NCI-H748 (cell line): ENCODE measurements around the gene ZNF346.
"Not testable (repeated sequence)": the region's sequence is repeated elsewhere in the genome, so short reads cannot be mapped to it uniquely, and the experiment has no call there.

ENCODE experiments used
- DNase-seq: peaks from one replicate; lab custom pipeline; 2025; ENCODE audit not compliant: unreplicated experiment; lab: John Stamatoyannopoulos, UW

ZNF346 gene, protein sequence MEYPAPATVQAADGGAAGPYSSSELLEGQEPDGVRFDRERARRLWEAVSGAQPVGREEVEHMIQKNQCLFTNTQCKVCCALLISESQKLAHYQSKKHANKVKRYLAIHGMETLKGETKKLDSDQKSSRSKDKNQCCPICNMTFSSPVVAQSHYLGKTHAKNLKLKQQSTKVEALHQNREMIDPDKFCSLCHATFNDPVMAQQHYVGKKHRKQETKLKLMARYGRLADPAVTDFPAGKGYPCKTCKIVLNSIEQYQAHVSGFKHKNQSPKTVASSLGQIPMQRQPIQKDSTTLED

DNA sequence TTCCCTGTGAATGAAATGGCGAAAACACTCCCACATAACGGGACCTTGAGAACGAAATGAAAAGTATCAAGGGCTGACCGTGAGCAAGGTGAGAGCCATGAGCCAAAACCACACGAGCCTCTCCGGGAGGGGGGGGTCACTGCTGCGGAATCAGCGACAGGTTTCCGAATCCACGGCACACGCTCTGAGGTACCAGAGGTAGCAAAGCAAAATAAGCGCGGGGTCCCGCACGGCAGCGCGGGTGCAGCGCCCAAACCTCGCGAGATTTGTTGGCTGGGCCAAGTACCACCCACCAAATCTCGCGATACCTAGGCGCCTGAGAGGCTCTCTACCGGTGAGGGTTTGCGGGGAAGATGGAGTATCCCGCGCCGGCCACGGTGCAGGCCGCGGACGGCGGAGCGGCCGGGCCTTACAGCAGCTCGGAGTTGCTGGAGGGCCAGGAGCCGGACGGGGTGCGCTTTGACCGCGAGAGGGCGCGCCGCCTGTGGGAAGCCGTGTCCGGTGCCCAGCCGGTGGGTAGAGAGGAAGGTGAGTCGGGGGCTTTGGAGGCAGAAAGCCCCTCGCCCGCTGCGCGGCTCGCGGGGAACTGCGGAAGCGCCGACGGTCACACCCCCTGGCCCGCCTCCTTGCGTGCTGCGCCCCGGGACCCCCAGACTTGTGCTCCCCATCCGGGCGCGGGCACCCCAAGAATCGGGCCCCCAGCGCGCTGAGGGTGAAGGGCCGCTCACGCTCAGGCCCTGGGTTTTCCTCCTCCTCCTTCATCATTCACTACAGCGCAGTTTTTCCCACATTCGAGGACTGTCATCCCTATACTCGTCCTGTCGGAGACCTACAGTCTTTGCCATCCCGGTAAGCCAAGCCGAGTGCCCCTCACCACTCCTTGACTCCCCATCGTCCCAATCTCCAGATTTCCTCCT, at the start of gene ZNF346:
TSS of gene ZNF346 (plus strand) at position 311 of the 917 bp plus-strand sequence. CDS start at position 354, 43 bp downstream.
- peak; percentile 96 for DNase-seq

DNA sequence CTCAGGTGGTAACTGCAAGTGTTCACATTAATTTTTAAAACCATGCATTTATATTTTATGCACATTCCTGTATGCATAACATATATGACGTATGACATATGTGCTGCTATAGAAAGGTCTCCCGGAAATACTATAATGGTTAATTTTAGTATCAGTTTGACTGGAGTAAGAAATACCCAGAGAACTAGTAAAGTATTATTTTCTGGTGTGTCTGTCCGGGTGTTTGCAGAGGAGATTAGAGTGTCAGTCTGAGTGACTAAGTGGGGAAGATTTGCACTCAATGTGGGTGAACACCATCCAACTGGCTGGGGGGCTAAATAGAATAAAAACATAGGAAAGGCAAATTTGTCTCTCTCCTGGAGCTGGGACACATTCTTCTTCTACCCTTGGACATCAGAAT, 42.8 kb upstream of the ZNF346 start:
- no peak for DNase-seq

DNA sequence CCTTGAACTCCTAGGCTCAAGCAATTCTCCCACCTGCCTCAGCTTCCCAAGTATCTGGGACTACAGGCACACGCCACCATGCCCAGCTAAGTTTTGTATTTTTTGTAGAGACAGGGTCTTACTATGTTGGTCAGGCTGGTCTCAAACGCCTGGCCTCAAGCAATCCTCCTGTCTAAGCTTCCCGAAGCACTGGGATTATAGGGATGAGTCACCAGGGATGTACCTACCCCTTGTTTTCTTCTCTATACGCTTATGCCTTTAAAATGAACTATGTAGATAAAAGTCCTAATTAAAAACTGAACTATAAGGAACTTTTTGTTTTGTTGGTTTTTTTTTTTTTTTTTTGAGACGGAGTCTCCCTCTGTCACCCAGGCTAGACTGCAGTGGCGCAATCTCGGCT, 41.7 kb upstream of the ZNF346 start:
- DNase-seq: no peak

DNA sequence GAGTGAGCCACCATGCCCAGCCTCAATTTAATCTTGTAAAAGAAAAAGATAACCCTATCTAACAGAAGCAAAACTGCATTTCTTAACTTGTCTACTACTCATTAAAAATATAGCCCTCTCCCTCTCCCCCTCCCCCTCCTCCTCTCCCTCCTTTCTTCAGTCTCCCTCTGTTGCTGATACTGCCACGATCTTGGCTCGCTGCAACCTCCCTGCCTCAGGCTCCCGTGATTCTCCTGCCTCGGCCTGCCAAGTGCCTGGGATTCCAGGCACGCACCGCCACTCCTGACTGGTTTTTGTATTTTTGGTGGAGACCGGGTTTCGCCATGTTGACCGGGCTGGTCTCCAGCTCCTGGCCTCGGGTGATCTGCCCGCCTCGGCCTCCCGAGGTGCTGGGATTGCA, 39.4 kb upstream of the ZNF346 start:
- DNase-seq: not testable (repeated sequence)

DNA sequence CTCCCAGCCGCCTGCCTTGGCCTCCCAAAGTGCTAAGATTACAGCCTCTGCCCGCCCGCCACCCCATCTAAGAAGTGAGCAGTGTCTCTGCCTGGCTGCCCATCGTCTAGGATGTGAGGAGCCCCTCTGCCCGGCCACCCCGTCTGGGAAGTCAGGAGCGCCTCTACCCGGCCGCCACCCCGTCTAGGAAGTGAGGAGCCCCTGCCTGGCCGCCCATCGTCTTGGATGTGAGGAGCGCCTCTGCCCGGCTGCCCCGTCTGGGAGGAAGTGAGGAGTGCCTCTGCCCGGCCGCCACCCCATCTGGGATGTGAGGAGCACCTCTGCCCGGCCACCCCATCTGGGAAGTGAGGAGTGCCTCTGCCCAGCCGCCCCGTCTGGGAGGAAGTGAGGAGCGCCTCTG, 38.9 kb upstream of the ZNF346 start:
- DNase-seq: not testable (repeated sequence)

DNA sequence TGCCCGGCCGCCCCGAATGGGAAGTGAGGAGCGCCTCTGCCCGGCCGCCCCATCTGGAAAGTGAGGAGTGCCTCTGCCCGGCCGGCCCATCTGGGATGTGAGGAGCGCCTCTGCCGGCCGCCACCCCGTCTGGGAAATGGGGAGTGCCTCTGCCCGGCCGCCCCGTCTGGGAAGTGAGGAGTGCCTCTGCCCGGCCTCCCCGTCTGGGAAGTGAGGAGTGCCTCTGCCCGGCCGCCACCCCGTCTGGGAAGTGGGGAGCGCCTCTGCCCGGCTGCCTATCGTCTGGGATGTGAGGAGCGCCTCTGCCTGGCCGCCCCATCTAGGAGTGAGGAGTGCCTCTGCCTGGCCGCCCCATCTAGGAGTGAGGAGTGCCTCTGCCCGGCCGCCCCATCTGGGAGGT, 38.3 kb upstream of the ZNF346 start:
- not testable (repeated sequence) for DNase-seq

DNA sequence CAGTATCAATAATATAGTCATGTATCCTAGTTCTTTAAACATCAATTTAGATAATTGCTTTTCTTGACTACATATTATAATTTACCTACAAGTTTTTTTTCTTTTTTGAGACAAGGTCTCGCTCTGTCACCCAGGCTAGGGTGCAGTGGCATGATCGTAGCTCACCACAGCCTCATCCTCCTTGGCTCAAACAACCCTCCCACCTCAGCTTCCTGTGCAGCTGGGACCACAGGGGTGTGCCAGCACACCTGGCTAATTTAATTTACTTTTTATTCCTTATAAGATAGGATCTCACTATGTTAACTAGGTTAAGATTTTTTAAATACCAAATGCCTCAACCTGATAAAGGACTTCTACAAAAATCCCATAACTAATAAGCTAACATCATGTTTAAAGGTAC, 37.0 kb upstream of the ZNF346 start:
- DNase-seq: no peak

DNA sequence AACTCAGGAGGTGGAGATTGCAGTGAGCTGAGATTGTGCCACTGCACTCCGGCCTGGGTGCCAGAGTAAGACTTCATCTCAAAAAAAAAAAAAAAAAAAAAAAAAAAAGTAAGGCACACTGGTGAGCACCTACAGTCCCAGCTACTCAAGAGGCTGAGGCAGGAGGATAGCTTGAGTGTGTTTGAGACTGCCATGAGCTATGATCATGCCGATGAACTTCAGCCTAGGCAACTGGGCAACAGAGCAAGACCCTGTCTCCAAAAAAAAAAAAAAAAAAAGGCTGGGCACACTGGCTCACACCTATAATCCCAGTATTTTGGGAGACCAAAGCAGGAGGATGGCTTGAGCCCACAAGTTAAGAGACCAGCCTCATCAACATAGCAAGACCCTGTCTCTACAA, 36.2 kb upstream of the ZNF346 start:
- DNase-seq: no peak

DNA sequence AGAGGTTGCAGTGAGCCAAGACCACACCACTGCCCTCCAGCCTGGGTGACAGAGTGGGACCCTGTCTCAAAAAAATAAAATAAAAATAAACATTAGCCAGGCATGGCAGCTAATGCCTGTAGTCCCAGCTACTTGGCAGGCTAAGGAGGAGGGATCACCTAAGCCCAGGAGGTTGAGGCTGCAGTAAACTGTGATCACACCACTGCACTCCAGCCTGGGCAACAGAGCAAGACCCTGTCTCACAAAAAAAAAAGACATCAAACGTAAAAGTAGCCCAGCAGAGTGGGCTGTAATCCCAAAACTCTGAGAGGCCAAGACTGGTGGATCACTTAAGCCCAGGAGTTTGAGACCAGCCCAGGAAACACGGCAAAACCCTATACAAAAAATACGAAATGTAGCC, 34.9 kb upstream of the ZNF346 start:
- DNase-seq: no peak

DNA sequence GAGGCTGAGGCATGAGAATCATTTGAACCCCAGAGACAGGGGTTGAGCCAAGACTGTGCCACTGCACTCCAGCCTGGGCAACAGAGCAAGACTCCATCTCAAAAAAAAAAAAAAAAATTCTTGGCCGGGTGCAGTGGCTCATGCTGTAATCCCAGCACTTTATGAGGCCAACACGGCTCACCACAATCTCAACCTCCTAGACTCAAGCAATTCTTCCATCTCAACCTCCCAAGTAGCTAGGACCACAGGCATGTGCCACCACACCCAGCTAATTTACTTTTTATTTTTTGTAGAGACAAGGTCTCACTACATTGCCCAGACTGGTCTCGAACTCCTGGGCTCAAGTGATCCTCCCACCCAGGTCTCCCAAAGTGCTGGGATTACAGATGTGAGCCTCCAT, 29.4 kb upstream of the ZNF346 start:
- DNase-seq: not testable (repeated sequence)

DNA sequence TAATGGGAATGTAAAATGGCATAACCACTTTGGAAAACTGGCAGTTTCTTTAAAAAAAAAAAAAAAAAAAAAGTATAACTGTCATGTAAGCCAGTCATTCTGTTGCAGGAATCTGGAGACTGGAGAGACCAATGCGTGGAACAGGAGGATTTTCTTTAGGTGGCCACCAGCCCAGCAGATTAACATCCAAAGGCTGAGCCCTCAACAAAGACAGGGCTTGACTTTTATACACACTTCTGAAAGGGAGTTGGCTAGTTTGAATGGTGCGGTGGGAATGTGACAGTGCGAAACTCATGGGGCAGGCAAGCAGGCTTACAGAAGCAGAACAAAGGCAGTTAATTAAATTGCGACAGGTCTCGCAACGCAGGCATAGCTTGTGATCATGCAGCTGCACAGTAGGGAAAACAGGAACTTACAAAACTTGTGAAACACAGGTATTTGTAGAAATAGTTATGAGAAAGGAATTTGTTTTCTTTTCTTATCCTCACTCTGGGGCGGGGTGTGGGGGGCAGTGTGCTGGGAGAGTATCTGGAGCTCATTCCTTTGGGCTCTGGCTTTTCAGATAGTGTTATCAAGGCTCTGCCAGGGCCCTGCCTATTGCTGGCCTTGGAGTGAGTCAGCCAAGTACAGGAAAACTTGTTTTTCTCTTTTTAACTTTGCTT, 27.9 kb upstream of the ZNF346 start:
- DNase-seq: no peak

DNA sequence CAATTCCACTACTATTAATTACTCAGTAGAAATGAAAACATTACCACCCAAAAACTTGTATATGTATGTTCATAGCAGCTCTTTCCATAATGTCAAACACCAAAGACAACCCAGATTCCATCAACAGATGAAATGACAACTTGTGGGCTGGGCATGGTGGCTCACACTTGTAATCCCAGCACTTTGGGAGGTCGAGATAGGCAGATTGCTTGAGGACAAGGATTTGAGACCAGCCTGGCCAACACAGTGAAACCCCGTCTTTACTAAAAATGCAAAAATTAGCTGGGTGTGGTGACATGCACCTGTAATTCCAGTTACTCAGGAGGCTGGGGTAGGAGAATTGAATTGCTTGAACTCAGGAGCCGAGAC, 27.4 kb upstream of the ZNF346 start:
- DNase-seq: no peak

DNA sequence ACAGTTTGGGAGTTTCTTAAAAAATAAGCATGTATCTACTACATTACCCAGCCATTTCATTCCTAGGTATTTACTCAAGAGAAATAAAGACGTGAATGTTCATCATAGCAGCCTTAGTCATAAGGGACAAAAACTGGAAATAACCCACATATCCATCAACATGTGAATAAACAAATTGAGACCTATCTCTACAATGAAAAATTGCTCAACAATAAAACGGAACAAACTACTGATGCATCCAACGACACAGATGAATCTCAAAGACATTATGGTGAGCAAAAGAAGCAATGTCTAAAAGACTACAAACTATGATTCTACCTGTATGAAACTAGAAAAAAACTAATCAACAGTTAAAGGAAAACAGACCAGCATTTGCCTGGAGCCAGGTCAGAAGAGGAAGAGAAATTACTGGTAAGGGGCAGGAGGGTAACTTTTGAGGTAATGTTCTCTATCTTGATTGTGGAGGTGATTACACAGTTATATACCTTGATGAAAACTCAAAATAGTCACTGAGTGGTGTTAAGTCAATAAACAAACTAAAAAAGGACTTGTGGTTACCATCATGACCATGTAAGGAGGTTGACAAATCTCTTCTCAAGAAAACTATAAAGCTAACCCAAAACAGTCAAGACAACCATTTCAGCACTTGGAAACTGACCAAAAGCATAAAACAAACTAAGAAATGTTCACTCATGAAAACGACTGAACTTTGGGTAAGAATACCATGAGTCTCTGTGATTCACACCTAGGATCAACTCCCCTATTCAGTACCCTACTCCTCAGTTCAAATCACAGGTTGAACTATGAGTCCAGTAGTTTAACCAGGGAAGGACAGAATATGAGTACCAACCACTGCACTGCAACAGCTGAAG, 26.4 kb upstream of the ZNF346 start:
- no peak for DNase-seq

DNA sequence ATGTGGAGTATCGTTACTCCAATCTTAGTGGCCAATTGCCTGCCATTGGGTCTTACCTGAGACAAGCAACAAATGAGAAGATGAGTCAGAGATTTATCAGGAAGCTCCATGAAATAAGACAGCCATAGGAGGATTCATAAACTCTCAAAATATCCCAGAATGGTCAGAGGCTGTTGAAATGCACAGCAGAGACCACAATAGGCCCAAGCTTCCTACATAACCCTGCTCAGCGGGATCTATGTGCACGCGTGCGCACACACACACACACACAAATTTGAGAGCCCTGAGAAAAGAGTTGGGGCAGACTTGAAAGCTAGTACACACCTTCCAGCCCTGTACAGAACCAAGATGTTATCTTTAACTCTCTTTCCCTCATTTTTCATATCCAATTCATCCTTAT, 25.7 kb upstream of the ZNF346 start:
- DNase-seq: no peak

DNA sequence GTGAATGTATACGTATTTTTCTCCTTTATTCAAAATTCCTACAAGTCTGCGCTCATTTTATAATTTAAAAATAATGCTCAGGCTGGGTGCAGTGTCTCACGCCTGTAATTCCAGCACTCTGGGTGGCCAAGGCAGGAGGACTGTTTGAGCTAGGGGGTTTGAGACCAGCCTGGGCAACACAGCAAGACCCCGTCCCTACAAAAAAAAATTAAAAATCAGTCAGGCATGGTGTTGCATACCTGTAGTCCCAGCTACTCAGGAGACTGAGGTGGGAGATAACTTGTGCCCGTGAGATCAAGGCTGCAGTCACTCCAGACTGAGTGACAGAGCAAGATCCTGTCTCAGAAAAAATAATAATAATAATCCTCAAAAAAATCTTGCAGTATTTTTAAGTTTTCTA, 23.7 kb upstream of the ZNF346 start:
- DNase-seq: no peak

DNA sequence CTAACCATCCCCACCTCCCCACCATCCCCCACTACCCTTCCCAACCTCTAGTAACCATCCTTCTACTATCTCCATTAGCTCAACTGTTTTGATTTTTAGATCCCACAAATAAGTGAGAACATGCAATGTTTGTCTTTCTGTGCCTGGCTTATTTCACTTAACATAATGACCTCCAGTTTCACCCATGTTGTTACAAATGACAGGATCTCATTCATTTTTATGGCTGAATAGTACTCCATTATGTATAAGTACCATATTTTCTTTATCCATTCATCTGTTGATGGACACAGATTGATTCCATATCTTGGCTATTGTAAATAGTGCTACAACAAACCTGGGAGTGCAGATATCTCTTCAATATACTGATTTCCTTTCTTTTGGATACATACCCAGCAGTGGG, 23.0 kb upstream of the ZNF346 start:
- not testable (repeated sequence) for DNase-seq

DNA sequence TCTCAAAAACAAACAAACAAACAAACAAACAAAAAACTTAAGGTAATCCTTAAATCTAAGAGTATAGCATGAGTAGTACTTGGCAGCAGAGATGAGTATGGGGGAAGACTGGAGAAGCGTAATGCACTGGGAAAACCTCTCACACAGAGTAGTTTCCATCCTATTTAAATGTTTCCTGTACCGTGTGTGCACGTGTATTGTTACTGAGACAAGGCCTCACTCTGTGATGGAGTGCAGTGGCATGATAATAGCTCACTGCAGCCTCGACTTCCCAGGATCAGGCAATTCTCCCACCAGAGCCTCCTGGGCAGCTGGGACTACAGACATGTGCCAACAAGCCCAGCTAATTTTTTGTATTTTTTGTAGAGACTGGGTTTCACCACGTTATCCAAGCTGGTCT, 18.8 kb upstream of the ZNF346 start:
- no peak for DNase-seq

DNA sequence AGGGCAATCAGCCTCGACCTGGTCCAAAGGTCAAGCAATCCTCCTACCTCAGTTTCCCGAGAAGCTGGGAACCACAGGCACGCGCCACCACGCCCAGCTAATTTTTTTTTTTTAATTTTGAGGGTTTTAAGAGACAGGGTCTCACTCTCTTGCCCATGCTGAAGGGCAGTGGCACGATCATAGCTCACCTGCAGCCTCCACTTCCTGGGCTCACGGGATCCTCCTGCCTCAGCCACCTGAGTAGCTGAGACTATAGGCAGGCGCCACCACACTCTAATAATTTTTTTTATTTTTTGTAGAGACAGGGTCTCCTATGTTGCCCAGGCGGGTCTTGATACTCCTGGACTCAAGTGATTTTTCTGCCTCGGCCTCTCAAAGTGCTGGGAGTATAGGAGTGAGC, 17.5 kb upstream of the ZNF346 start:
- no peak for DNase-seq

DNA sequence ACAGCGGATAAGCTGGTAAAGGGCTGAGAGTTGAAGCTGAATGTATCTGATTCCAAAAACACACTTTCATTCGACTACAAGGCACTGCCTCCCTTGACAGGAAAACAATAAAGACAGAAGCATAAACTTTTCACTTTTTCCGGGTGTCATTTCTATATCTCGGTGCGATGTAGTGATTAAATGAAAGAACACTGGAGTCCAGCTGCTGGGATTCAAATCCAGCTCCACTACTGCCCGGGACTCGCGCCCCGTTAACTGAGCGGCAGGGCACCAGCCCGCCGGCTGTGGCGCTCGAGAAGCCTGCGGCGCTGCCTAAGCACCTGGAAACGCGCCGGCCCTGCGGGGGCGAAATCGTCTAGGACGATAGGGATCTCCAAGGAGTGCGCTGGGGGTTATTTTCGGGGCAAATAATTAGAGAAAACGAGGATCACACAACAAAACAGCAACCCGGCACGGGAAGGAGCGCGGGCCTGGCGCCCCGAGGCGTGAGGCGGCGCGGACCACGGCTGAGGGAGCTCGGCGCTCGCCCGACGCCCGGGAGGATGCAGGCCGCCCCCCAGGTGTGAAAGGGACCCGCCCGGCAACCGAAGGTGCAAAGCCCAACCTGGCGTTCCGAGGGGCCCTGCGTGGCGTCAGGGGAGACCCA, 16.8 kb upstream of the ZNF346 start:
- peak; percentile 74 for DNase-seq

DNA sequence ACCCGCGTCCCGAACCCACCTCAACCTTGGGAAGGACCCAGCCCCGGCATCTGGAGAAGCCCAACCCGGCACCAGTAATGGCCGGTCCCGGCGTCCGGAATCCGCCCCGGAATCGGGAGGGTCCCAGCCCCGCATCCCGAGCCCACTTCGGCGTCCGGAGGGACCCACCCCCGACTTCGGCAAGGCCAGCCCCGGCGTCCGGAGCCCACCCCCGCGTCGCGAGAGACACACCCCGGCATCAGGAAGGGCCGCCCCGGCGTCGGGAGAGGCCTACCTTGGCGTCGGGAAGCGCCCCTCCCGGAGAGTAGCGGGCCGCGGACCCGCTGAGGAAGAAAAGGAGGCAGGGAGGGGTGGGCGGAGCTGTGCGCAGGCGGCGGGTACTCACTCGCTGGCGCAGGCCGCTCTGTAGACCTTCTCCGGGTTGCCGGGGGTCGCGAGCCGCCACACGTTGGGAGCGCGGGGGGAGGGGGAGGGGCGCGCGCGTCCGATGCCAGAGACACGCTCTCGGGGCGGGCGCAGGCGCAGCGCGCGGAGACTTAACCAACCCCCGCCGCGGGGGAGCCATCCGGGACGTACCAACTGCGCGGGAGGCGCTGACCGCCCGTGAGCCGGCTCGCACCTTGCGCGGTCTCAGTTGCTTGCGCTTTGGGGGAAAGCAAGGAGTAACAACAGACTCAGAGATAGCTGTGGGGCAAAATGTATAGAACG, 16.1 kb upstream of the ZNF346 start, which contains the start of gene UIMC1:
TSS of gene UIMC1 (minus strand) at position 515 of the 708 bp plus-strand sequence. CDS start 24,164 bp downstream, outside the sequence.
- DNase-seq: peak; percentile 97
